ENCODE data around the gene LYVE1.

The LYVE1 gene

DNA sequence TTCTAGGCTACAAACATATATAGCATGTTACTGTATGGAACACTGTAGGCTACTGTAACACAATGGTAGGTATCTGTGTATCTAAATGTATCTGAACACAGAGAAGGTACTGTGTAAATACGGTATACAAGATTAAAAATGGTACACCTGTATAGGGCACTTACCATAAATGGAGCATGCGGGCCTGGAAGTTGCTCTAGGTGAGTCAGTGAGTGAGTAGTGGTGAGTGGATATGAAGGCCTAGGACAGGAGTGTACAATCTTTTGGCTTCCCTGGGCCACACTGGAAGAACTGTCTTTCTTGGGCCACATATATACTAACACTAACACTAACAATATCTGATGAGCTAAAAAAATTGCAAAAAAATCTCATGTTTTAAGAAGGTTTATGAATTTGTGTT, 48.8 kb downstream of the LYVE1 start:
- DNase-seq = no peak

DNA sequence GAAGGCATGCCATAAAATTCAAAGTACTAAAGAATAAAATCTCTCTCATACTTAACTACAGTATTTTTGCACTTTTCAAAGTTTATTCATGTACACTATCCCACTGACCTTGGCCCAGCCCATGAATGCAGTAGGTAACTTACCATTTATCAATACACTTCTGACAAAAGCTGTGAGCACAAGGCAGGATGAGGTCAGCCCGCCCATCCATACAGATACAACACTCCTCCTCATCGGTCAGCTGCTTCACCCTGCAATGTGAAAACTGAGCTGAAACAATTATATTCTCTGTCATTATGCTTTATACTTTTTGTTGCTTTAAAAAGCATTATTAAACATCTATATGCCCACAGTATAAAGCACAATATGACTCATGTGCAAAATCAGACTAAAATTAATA, 49.6 kb downstream of the LYVE1 start:
- DNase-seq = no peak

GRCh38 chr11:10518123-10518522, 50.3 kb downstream of the LYVE1 start:
- no peak for DNase-seq

DNA sequence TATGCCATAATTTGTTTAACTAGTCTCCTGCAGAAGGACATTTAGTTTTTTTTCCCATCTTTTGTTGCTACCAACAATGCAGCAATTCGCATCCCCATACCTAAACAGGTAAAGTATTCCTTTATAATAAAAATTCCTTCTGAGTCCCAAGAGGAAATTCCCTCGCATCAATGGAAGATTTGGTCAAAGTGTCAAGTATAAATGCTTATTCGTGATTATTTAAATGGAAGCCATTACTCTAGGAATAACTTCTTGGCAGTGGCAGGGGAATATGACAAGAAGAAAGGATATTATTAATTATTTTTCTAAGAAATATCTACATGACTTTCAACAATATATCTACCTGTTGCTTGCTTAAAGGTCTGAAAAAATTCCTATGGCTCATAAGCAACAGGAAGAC, 53.0 kb downstream of the LYVE1 start:
- no peak for DNase-seq

DNA sequence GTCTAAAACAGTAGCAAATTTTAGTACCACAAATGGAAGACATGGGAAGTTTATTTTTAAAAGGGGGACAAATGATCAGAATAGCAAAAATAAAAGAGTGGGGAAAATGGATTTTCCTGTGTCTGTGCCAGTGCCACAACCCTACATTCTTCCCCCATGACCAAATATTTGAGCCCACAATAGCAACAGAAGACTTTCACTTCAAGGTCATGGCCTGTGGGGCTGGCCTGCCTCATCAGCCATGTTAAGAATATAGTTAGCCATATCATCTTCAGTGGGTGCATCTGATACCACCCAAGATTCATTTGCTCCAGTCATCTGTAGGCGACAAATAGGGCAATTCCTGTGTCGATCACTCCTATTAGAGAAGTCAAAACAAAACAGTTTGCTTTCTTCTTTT, 53.8 kb downstream of the LYVE1 start:
- no peak for DNase-seq

DNA sequence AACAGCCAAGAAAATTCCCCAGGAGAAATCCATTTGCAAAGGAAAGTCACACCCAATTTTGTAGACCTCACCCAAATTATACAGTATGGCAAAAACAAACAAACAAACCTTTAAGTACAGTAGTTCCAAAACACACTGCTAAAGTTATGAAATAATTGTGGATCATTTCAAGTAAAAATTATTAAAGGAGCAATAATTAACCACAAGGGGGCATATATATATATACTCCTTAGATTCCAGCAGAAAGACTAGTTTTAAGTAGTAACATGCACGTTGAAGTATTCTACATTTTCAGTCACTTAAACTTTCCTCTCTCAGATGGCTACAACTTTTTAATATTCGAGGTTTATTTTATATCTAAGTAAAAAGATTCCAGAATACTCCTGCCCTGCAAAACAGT, 54.3 kb downstream of the LYVE1 start:
- DNase-seq = no peak

DNA sequence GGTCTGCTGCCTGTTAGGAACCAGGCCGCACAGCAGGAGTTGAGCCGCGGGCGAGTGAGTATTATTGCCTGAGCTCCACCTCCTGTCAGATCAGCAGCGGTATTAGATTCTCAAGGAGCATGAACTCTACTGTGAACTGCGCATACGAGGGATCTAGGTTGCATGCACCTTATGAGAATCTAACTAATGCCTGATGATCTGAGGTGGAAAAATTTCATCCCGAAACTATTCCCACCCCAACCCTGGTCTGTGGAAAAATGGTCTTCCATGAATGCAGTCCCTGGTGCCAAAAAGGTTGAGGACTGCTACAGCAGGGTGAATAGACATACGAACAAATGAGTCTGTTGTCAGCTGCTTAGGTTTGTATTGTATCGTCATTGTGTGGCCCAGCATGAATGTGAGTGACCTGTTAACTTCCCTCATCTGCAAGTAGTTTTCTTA, 57.3 kb downstream of the LYVE1 start:
- DNase-seq = no peak

Measured in NCI-H82 (cell line).